ENCODE data around the gene THSD4.

THSD4 gene

DNA sequence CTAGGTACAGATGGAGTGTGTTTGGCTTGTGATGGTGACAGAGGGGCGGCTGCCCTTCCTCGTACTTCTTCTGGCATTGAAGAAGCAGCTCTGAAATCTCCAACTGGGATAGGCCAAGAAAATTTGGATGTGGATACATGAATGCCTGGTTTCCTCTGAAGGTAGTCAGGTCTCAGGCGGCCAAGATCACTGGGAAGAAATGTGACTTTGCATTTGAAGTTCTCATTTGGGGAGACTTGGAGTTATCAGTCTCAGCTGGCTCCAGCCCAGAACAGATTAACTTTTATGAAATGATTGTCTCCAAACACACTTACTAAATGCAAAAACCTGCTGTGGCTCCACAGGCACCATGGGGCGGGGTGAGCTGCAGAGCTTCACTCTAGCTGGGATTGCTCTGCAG, 215.9 kb downstream of the THSD4 start:
- TF ChIP-seq EZH2 (optimal IDR thresholded peaks at IDR 0.05; ENCODE audit: low read depth, low read length): no peak
- no peak for TF ChIP-seq EZH2phosphoT487 (IDR thresholded peaks at IDR 0.05; ENCODE audit: low read length)
- TF ChIP-seq, protein P1, sequence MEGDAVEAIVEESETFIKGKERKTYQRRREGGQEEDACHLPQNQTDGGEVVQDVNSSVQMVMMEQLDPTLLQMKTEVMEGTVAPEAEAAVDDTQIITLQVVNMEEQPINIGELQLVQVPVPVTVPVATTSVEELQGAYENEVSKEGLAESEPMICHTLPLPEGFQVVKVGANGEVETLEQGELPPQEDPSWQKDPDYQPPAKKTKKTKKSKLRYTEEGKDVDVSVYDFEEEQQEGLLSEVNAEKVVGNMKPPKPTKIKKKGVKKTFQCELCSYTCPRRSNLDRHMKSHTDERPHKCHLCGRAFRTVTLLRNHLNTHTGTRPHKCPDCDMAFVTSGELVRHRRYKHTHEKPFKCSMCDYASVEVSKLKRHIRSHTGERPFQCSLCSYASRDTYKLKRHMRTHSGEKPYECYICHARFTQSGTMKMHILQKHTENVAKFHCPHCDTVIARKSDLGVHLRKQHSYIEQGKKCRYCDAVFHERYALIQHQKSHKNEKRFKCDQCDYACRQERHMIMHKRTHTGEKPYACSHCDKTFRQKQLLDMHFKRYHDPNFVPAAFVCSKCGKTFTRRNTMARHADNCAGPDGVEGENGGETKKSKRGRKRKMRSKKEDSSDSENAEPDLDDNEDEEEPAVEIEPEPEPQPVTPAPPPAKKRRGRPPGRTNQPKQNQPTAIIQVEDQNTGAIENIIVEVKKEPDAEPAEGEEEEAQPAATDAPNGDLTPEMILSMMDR (IDR thresholded peaks at IDR 0.05; ENCODE audit: low read length): no peak
- no peaks in the 10 kb centered on the region for H3F3A ChIP-seq (ENCODE audit: insufficient read depth, low read length)
- H4K20me1 ChIP-seq (ENCODE audit: insufficient read depth, low read length): no peaks in the 10 kb centered on the region

DNA sequence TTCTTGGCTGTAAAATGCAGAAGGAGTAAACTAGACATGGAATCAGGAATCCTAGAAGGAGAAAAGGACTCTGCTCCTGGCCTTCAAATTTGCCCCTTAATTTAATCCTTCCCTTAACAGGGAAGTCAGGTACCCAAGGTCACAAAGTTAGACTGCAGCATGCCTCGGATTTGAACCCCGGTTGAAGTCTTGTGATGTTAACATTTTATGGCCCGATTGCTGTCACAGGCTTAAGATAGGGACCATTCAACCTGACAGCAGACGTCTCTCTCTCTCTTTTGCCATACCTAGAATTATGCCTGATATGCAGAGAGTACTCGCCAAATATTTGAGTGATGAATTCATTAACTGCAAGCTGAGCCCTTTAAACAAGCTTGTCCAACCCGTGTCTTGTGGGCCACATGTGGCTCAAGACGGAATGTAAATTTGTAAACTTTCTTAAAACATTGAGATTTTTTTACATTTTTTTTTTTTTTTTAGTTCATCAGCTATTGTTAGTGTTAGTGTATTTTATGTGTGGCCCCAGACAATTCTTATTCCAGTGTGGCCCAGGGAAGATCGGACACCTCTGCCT, 217.2 kb downstream of the THSD4 start:
- 0 out of 2 replicates have a peak, but pooled peaks cover 4% of the 10 kb centered on the region for H3K4me1 ChIP-seq (ENCODE audit: low read length)
- H2AFZ ChIP-seq (ENCODE audit: low read length): no peak overlapping the region
- H3K9me2 ChIP-seq (replicated peaks; ENCODE audit: insufficient read depth, low read length): no peaks in the 10 kb centered on the region
- H3K36me3 ChIP-seq (replicated peaks; ENCODE audit: insufficient read depth, low read length): no peaks in the 10 kb centered on the region
- no peaks in the 10 kb centered on the region for H3K79me2 ChIP-seq (ENCODE audit: low read length)
- H3K9me3 ChIP-seq (replicated peaks; ENCODE audit: insufficient read depth, low read length): no peaks in the 10 kb centered on the region
- no peak for TF ChIP-seq EZH2 (optimal IDR thresholded peaks at IDR 0.05; ENCODE audit: low read depth, low read length)
- TF ChIP-seq, protein P1 (IDR thresholded peaks at IDR 0.05; ENCODE audit: low read length): no peak
- H3K4me2 ChIP-seq (ENCODE audit: low read depth, low read length): no peak overlapping the region
- no peak overlapping the region for H3K27ac ChIP-seq (ENCODE audit: low read length)
- no peak overlapping the region for H3K9ac ChIP-seq (ENCODE audit: low read length)
- no peaks in the 10 kb centered on the region for H3F3A ChIP-seq (ENCODE audit: insufficient read depth, low read length)
- H3K27me3 ChIP-seq (replicated peaks; ENCODE audit: insufficient read depth, low read length): no peaks in the 10 kb centered on the region
- H3K4me3 ChIP-seq (ENCODE audit: low read length): no peak overlapping the region
- no peak for DNase-seq
- H4K20me1 ChIP-seq (ENCODE audit: insufficient read depth, low read length): no peaks in the 10 kb centered on the region

More for the DNA sequence above, 215.9 kb downstream of the THSD4 start:
- no peak overlapping the region for H3K4me2 ChIP-seq (ENCODE audit: low read depth, low read length)
- H3K9me2 ChIP-seq (replicated peaks; ENCODE audit: insufficient read depth, low read length): no peaks in the 10 kb centered on the region
- H3K4me1 ChIP-seq (ENCODE audit: low read length): 0 out of 2 replicates have a peak, but pooled peaks cover 4% of the 10 kb centered on the region
- H3K27me3 ChIP-seq (replicated peaks; ENCODE audit: insufficient read depth, low read length): no peaks in the 10 kb centered on the region
- no peak overlapping the region for H3K27ac ChIP-seq (ENCODE audit: low read length)
- no peak overlapping the region for H3K9ac ChIP-seq (ENCODE audit: low read length)
- DNase-seq: no peak
- no peaks in the 10 kb centered on the region for H3K36me3 ChIP-seq (replicated peaks; ENCODE audit: insufficient read depth, low read length)
- no peaks in the 10 kb centered on the region for H3K9me3 ChIP-seq (replicated peaks; ENCODE audit: insufficient read depth, low read length)
- no peak overlapping the region for H2AFZ ChIP-seq (ENCODE audit: low read length)
- no peaks in the 10 kb centered on the region for H3K79me2 ChIP-seq (ENCODE audit: low read length)
- H3K4me3 ChIP-seq (ENCODE audit: low read length): no peak overlapping the region

DNA sequence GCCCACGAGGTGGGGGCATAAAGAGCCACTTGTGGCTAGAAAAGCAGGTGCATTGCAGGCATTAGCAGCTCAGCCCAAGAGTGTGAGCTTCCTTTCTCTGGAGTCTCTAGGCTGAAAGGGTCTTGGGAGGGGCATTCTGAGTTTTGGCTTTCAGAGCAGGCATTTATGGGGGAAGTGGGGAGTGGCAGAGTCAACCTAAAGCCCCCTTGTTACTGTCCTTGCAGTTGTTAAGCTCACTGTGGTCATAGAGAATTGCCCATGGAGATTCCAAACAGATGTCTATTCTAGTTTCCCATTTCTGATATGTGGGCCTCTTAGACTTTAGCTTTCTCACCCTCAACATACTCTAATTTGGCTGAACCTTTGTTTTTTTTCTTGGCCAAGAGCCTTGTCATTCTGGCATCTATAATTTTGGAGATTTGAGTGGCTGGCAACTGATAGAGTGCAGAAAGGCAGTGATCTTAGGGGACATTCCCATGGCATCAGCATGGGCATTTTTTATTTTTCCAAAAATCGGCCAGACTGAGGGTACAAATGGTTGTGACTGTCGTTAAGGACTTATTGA, 217.9 kb downstream of the THSD4 start:
- Histone ChIP-seq H3K4me3 (ENCODE audit: low read length) (no peak overlapping the region), H3K79me2 (ENCODE audit: low read length) (no peaks in the 10 kb centered on the region), H3K27ac (ENCODE audit: low read length) (no peak overlapping the region), H3F3A (ENCODE audit: insufficient read depth, low read length) (no peaks in the 10 kb centered on the region), H3K36me3 (replicated peaks; ENCODE audit: insufficient read depth, low read length) (no peaks in the 10 kb centered on the region), H3K9me3 (replicated peaks; ENCODE audit: insufficient read depth, low read length) (no peaks in the 10 kb centered on the region), H3K9ac (ENCODE audit: low read length) (no peak overlapping the region), H3K4me2 (ENCODE audit: low read depth, low read length) (no peak overlapping the region), H4K20me1 (ENCODE audit: insufficient read depth, low read length) (no peaks in the 10 kb centered on the region), H2AFZ (ENCODE audit: low read length) (no peak overlapping the region), H3K4me1 (ENCODE audit: low read length) (0 out of 2 replicates have a peak, but pooled peaks cover 4% of the 10 kb centered on the region), H3K27me3 (replicated peaks; ENCODE audit: insufficient read depth, low read length) (no peaks in the 10 kb centered on the region), H3K9me2 (replicated peaks; ENCODE audit: insufficient read depth, low read length) (no peaks in the 10 kb centered on the region)
- no peak for TF ChIP-seq EZH2phosphoT487 (IDR thresholded peaks at IDR 0.05; ENCODE audit: low read length)
- no peak for TF ChIP-seq EZH2 (optimal IDR thresholded peaks at IDR 0.05; ENCODE audit: low read depth, low read length)
- TF ChIP-seq, protein P1 (IDR thresholded peaks at IDR 0.05; ENCODE audit: low read length): no peak
- DNase-seq: no peak

All from MM.1S (cell line).